WTC11 (cell line): ENCODE data around the gene TMEM243. TPM values are rescaled to one million over a fixed set of nuclear protein-coding genes. Genes with fewer than 3 reads are reported as not detected.
A peak's percentile ranks its signal among the peaks of the same experiment; 100 is the strongest.

Source experiments
- ATAC-seq: fragments of 200-7000 bp; cut with Tn5 transposase; 2 replicates; pipeline ENCODE4 v1.10.0; 2021; ENCODE audit warnings: mild to moderate bottlenecking, moderate library complexity
- CTCF ChIA-PET: fragments of 300-600 bp; sonication (Branson Sonifier 250); formaldehyde crosslinking; loops from one replicate; lab custom pipeline; 2021; ENCODE audit warnings: antibody characterized with exemption; lab: Charles Lee
- POLR2A ChIA-PET: fragments of 350-600 bp; sonication (Branson Sonifier 250); formaldehyde crosslinking; loops from one replicate; lab custom pipeline; 2021; ENCODE audit warnings: antibody characterized with exemption; lab: Charles Lee
- DNase-seq: peaks from one replicate; pipeline ENCODE4 v3.0.0; 2021; ENCODE audit warnings: low spot score
- H3K27ac Mint-ChIP-seq: 2 replicates; pipeline ENCODE4 v1.8.0; 2021; ENCODE audit warnings: mixed read lengths
- H3K27me3 Mint-ChIP-seq: 2 replicates; pipeline ENCODE4 v1.8.0; 2021; ENCODE audit warnings: low read depth, mild to moderate bottlenecking, moderate library complexity, mixed read lengths
- H3K36me3 Mint-ChIP-seq: 2 replicates; pipeline ENCODE4 v1.8.0; 2021; ENCODE audit warnings: mixed read lengths
- H3K4me1 Mint-ChIP-seq: 2 replicates; pipeline ENCODE4 v1.8.0; 2022; ENCODE audit warnings: mixed read lengths
- H3K4me3 Mint-ChIP-seq: 2 replicates; pipeline ENCODE4 v1.8.0; 2021; ENCODE audit warnings: mild to moderate bottlenecking, moderate library complexity, mixed read lengths
- H3K9me3 Mint-ChIP-seq: 2 replicates; pipeline ENCODE4 v1.8.0; 2021; ENCODE audit warnings: mixed read lengths
- ATF6 ChIP-seq: sonication (generic); formaldehyde crosslinking; IDR thresholded peaks from 2 replicates; pipeline ENCODE4 v1.8.1; 2023; ENCODE audit warnings: mild to moderate bottlenecking, missing genetic modification reagents
- CBFB ChIP-seq: sonication (generic); formaldehyde crosslinking; IDR thresholded peaks from 2 replicates; pipeline ENCODE4 v1.8.1; 2022; ENCODE audit warnings: mild to moderate bottlenecking, low read depth, missing genetic modification reagents
- FOXP1 ChIP-seq: sonication (generic); formaldehyde crosslinking; IDR thresholded peaks from 2 replicates; pipeline ENCODE4 v1.8.0; 2022; ENCODE audit warnings: missing genetic modification reagents, mild to moderate bottlenecking, moderate library complexity, borderline replicate concordance
- GABPB1 ChIP-seq: sonication (generic); formaldehyde crosslinking; IDR thresholded peaks from 2 replicates; pipeline ENCODE4 v1.8.1; 2023; ENCODE audit warnings: mild to moderate bottlenecking, missing genetic modification reagents
- KAT7 ChIP-seq: sonication (generic); formaldehyde crosslinking; IDR thresholded peaks from 2 replicates; pipeline ENCODE4 v1.8.1; 2023; ENCODE audit warnings: missing genetic modification reagents, mild to moderate bottlenecking, borderline replicate concordance
- MYBL2 ChIP-seq: sonication (generic); formaldehyde crosslinking; IDR thresholded peaks from 2 replicates; pipeline ENCODE4 v1.8.1; 2023; ENCODE audit warnings: mild to moderate bottlenecking, moderate library complexity, missing genetic modification reagents
- NFYB ChIP-seq: sonication (generic); formaldehyde crosslinking; conservative IDR thresholded peaks from 2 replicates; pipeline ENCODE4 v1.8.0; 2022; ENCODE audit warnings: low read depth, missing genetic modification reagents
- NR3C1 ChIP-seq: sonication (generic); formaldehyde crosslinking; conservative IDR thresholded peaks from 2 replicates; pipeline ENCODE4 v1.8.1; 2023; ENCODE audit warnings: low read depth, mild to moderate bottlenecking, missing genetic modification reagents
- OVOL2 ChIP-seq: fragments of 250-450 bp; sonication (Bioruptor Pico); IDR thresholded peaks from 2 replicates; pipeline ENCODE4 v1.9.0; 2021; ENCODE audit warnings: mild to moderate bottlenecking, borderline replicate concordance
- SMAD4 ChIP-seq: sonication (generic); formaldehyde crosslinking; IDR thresholded peaks from 2 replicates; pipeline ENCODE4 v1.8.0; 2022; ENCODE audit warnings: mild to moderate bottlenecking, missing genetic modification reagents
- STAT6 ChIP-seq: sonication (generic); formaldehyde crosslinking; conservative IDR thresholded peaks from 2 replicates; pipeline ENCODE4 v1.8.1; 2023; ENCODE audit warnings: mild to moderate bottlenecking, low read depth, missing genetic modification reagents, moderate library complexity
- TEAD4 ChIP-seq: sonication (generic); formaldehyde crosslinking; IDR thresholded peaks from 2 replicates; pipeline ENCODE4 v1.8.0; 2022; ENCODE audit warnings: mild to moderate bottlenecking, missing genetic modification reagents
- USF1 ChIP-seq: sonication (generic); formaldehyde crosslinking; IDR thresholded peaks from 2 replicates; pipeline ENCODE4 v1.8.0; 2022; ENCODE audit warnings: mild to moderate bottlenecking, missing genetic modification reagents
- ZNF138 ChIP-seq: sonication (generic); formaldehyde crosslinking; conservative IDR thresholded peaks from 2 replicates; pipeline ENCODE4 v1.8.1; 2022; ENCODE audit warnings: mild to moderate bottlenecking, moderate library complexity, missing genetic modification reagents
- ZNF423 ChIP-seq: fragments of 250-450 bp; sonication (Bioruptor Pico); IDR thresholded peaks from 2 replicates; pipeline ENCODE4 v2.1.2; 2022; ENCODE audit warnings: mild to moderate bottlenecking, moderate library complexity
- ZNF512 ChIP-seq: sonication (generic); formaldehyde crosslinking; IDR thresholded peaks from 2 replicates; pipeline ENCODE4 v1.8.1; 2022; ENCODE audit warnings: missing genetic modification reagents, borderline replicate concordance
- ZNF671 ChIP-seq: fragments of 250-450 bp; sonication (Bioruptor Pico); IDR thresholded peaks from 2 replicates; pipeline ENCODE4 v1.8.0; 2021; ENCODE audit warnings: mild to moderate bottlenecking
- total RNA-seq: library from RNA; stranded (reverse); gene quantifications from 3 replicates; pipeline ENCODE4 v1.2.3, GENCODE V29; 2021
- TF ChIP-seq, protein P1 (sequence below): sonication (generic); formaldehyde crosslinking; IDR thresholded peaks from 2 replicates; pipeline ENCODE4 v1.8.1; 2022; ENCODE audit warnings: mild to moderate bottlenecking, moderate library complexity, missing genetic modification reagents
- TF ChIP-seq, protein P2 (sequence below): sonication (generic); formaldehyde crosslinking; IDR thresholded peaks from 2 replicates; pipeline ENCODE4 v1.8.1; 2022; ENCODE audit warnings: mild to moderate bottlenecking, missing genetic modification reagents, moderate library complexity, borderline replicate concordance

The TMEM243 gene
- total RNA-seq, 1 experiment from 2014 or later = 29.0 TPM

GRCh38 chr7:87193912-87194311 lies 25.6 kb downstream of the TMEM243 start (continued):
- TF ChIP-seq TEAD4 (CRISPR knock-in tag) = no peak
- TF ChIP-seq FOXP1 (CRISPR knock-in tag) = no peak
- no peak for TF ChIP-seq CBFB (CRISPR knock-in tag)
- TF ChIP-seq, protein P1, sequence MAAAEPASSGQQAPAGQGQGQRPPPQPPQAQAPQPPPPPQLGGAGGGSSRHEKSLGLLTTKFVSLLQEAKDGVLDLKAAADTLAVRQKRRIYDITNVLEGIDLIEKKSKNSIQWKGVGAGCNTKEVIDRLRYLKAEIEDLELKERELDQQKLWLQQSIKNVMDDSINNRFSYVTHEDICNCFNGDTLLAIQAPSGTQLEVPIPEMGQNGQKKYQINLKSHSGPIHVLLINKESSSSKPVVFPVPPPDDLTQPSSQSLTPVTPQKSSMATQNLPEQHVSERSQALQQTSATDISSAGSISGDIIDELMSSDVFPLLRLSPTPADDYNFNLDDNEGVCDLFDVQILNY = no peak
- TF ChIP-seq NFYB (CRISPR knock-in tag) = no peak
- TF ChIP-seq STAT6 (CRISPR knock-in tag) = no peak
- TF ChIP-seq SMAD4 (CRISPR knock-in tag) = no peak
- no peak for TF ChIP-seq ZNF671 (CRISPR knock-in tag)
- TF ChIP-seq ZNF138 (CRISPR knock-in tag) = no peak
- TF ChIP-seq, all 79 proteins: peak for 0

DNA sequence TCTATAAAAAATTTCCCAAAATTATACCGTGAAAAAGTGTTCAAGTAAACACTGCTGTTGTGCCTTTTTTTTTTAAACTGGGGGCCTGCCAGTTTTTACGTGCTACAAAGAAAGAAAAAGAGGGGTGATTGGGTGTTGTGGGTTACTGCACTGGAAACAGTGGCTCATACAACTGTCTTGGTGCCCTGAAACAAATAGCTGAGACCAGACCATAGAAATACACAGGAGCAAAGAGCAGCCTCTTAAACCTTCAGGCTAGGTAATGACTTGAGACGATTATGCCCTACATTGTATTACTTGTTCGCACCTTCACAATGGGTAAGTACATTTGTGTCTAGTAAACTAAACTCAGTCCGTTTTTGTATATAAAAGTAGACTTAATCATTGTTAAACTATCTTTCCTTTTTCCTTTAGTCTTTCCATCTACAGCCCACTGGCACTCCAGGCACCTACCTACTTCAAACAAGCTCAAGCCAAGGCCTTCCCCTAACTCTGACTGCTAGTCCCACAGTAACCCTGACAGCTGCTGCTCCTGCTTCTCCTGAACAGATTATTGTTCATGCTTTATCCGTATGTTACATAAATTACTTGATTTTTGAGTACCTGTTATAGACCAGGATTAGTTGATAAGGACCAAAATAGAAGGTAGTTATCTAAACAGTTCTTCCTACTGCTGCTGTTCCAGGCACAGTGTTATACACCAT lies 26.6 kb downstream of the TMEM243 start:
- CTCF ChIA-PET = no interaction called here
- peak overlapping the region; percentile 12; the same call in 1 of the 2 replicates for H3K27ac Mint-ChIP-seq
- no peaks in the 10 kb centered on the region for H3K4me1 Mint-ChIP-seq

DNA sequence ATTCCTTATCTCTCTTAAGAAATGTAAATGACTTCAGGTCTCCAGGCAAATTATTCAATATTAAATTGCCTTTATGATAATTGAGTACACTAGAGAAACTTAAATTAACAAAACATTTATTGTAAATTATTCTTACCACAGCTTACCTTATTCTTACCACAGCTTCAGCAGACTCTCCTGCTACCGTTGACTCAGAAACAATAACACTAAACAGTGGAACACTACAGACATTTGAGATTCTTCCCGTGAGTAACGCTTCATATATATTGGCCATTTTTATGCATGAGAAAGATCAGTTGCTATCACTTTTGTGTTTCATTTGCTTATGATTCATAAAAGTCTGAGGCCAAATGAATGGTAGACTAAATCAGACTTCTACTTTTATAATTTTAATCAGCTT lies 28.7 kb downstream of the TMEM243 start:
- H3K9me3 Mint-ChIP-seq = no peaks in the 10 kb centered on the region
- H3K27ac Mint-ChIP-seq = no peak overlapping the region
- TF ChIP-seq MYBL2 (CRISPR knock-in tag) = no peak
- TF ChIP-seq, protein P2, sequence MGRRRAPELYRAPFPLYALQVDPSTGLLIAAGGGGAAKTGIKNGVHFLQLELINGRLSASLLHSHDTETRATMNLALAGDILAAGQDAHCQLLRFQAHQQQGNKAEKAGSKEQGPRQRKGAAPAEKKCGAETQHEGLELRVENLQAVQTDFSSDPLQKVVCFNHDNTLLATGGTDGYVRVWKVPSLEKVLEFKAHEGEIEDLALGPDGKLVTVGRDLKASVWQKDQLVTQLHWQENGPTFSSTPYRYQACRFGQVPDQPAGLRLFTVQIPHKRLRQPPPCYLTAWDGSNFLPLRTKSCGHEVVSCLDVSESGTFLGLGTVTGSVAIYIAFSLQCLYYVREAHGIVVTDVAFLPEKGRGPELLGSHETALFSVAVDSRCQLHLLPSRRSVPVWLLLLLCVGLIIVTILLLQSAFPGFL = no peak
- no peak for TF ChIP-seq GABPB1 (CRISPR knock-in tag)
- TF ChIP-seq NR3C1 = no peak
- no peak for TF ChIP-seq ZNF512 (CRISPR knock-in tag)
- TF ChIP-seq OVOL2 (CRISPR knock-in tag) = no peak
- no peaks in the 10 kb centered on the region for H3K4me1 Mint-ChIP-seq
- ChIA-PET CTCF (no interaction called here), POLR2A (no interaction called here)
- no peaks in the 10 kb centered on the region for H3K27me3 Mint-ChIP-seq
- H3K36me3 Mint-ChIP-seq = peaks cover 67% of the 10 kb centered on the region
- no peak overlapping the region for H3K4me3 Mint-ChIP-seq
- no peak for ATAC-seq
- DNase-seq = no peak

More for the DNA sequence above, 26.6 kb downstream of the TMEM243 start:
- Mint-ChIP-seq H3K4me3 (no peak overlapping the region), H3K9me3 (no peaks in the 10 kb centered on the region), H3K27me3 (no peaks in the 10 kb centered on the region), H3K36me3 (peaks cover 70% of the 10 kb centered on the region)
- POLR2A ChIA-PET = no interaction called here
- TF ChIP-seq USF1 (CRISPR knock-in tag) = no peak
- no peak for TF ChIP-seq KAT7 (CRISPR knock-in tag)
- no peak for TF ChIP-seq ZNF423 (CRISPR knock-in tag)
- no peak for TF ChIP-seq ATF6 (CRISPR knock-in tag)
- DNase-seq = no peak
- ATAC-seq = no peak
